HepG2 (cell line): ENCODE measurements around the gene FUT3. TPM values are rescaled to one million over a fixed set of nuclear protein-coding genes. Genes with fewer than 3 reads are reported as not detected.
A peak's percentile ranks its signal among the peaks of the same experiment; 100 is the strongest.

Experiments used
- AHDC1 ChIP-seq: sonication (generic); formaldehyde crosslinking; IDR thresholded peaks from 2 replicates; pipeline ENCODE4 v1.5.1; 2020; ENCODE audit warnings: mild to moderate bottlenecking, missing genetic modification reagents, borderline replicate concordance
- CREB3 ChIP-seq: sonication (generic); formaldehyde crosslinking; IDR thresholded peaks from 2 replicates; pipeline ENCODE4 v1.5.0; 2020; ENCODE audit warnings: missing genetic modification reagents
- GATAD2A ChIP-seq: IDR thresholded peaks from 2 replicates; pipeline ENCODE4 v1.6.1; 2016
- KLF16 ChIP-seq, 2 experiments: sonication (generic) in 1 of 2; formaldehyde crosslinking in 1 of 2; IDR thresholded peaks; 2 replicates each; pipeline versions ENCODE4 v1.6.1 to v1.8.0; 2016 to 2023; ENCODE audit warnings: missing genetic modification reagents in 2 of 2, missing compliant biosample characterization in 1 of 2
- MAX ChIP-seq: IDR thresholded peaks from 2 replicates; pipeline ENCODE4 v1.6.1; 2012; ENCODE audit warnings: inconsistent platforms
- MIER3 ChIP-seq: IDR thresholded peaks from 2 replicates; pipeline ENCODE4 v1.6.1; 2016; ENCODE audit warnings: missing compliant biosample characterization, borderline replicate concordance
- MNT ChIP-seq: fragments of 450-650 bp; IDR thresholded peaks from 2 replicates; pipeline ENCODE4 v1.6.1; 2016
- MXI1 ChIP-seq: IDR thresholded peaks from 3 replicates; pipeline ENCODE4 v1.6.1; 2012; ENCODE audit warnings: low read depth, low read length, inconsistent platforms, borderline replicate concordance
- RCOR2 ChIP-seq: IDR thresholded peaks from 2 replicates; pipeline ENCODE4 v1.6.1; 2016; ENCODE audit warnings: missing biosample characterization, missing genetic modification reagents
- SIN3B ChIP-seq: fragments of 150-350 bp; IDR thresholded peaks from 2 replicates; pipeline ENCODE4 v1.6.1; 2014; ENCODE audit warnings: low read length
- SMAD9 ChIP-seq: sonication (generic); formaldehyde crosslinking; IDR thresholded peaks from 2 replicates; pipeline ENCODE4 v1.5.1; 2020; ENCODE audit warnings: mild to moderate bottlenecking, missing genetic modification reagents
- SP5 ChIP-seq: IDR thresholded peaks from 2 replicates; pipeline ENCODE4 v1.6.1; 2016; ENCODE audit warnings: low read depth, borderline replicate concordance
- TARDBP ChIP-seq: sonication (generic); formaldehyde crosslinking; IDR thresholded peaks from 2 replicates; pipeline ENCODE4 v1.8.0; 2022; ENCODE audit warnings: mild to moderate bottlenecking, missing genetic modification reagents
- UBTF ChIP-seq: sonication (generic); formaldehyde crosslinking; IDR thresholded peaks from 2 replicates; pipeline ENCODE4 v1.4.0; 2020; ENCODE audit warnings: mild to moderate bottlenecking, missing genetic modification reagents
- ZC3H13 ChIP-seq: sonication (generic); formaldehyde crosslinking; IDR thresholded peaks from 2 replicates; pipeline ENCODE4 v1.8.1; 2023; ENCODE audit warnings: mild to moderate bottlenecking, missing genetic modification reagents, moderate library complexity
- ZNF503 ChIP-seq: sonication (generic); formaldehyde crosslinking; IDR thresholded peaks from 2 replicates; pipeline ENCODE4 v1.4.0; 2020; ENCODE audit warnings: missing genetic modification reagents
- ZNF576 ChIP-seq: sonication (generic); formaldehyde crosslinking; IDR thresholded peaks from 2 replicates; pipeline ENCODE4 v1.4.0; 2020; ENCODE audit warnings: mild to moderate bottlenecking, missing genetic modification reagents
- polyA plus RNA-seq, 8 experiments: library from polyadenylated mRNA; depleted of rRNA in 3 of 8; stranded (reverse) in 7 of 8; unstranded in 1 of 8; fragments of >200 nt; fragmentation: Illumina TruSeq in 4 of 8; extraction: Trizol in 4 of 8; gene quantifications; 2 replicates each; pipeline versions ENCODE4 v1.2.1 to v1.2.3, GENCODE V29; 2011 to 2016; ENCODE audit warnings: low read depth in 4 of 8, missing spikeins in 1 of 8, mixed read lengths in 1 of 8; ENCODE audit not compliant: insufficient read depth in 1 of 8
- total RNA-seq, 5 experiments: library from RNA; depleted of rRNA; stranded (reverse); fragments of >200 nt; fragmentation: Illumina TruSeq; extraction: Trizol; gene quantifications; 2 replicates each; pipeline ENCODE4 v1.2.3, GENCODE V29; 2016; ENCODE audit warnings: low read depth in 1 of 5

Gene FUT3
- total and polyA plus RNA-seq, 2 of the 13 experiments (the other 11 are each of a cell fraction or from before 2014, with no cell fraction given), result 0.53 to 1.1 TPM

- no peak for TF ChIP-seq MNT
- no peak for TF ChIP-seq CREB3 (CRISPR knock-in tag)
- TF ChIP-seq SIN3B, result no peak
- TF ChIP-seq ZNF503 (CRISPR knock-in tag), result peak; percentile 89
- TF ChIP-seq ZC3H13, result no peak
- TF ChIP-seq KLF16 (CRISPR knock-in tag; IDR thresholded peaks at IDR 0.05), result peak in 1 of 2 experiments; percentile 79; a peak in 2 of 4 replicates
- peak; percentile 33; the same call in 1 of the 3 replicates for TF ChIP-seq MXI1
- peak; percentile 47; the same call in 1 of the 2 replicates for TF ChIP-seq UBTF (CRISPR knock-in tag)
- TF ChIP-seq MIER3 (CRISPR knock-in tag), result peak; percentile 63; the same call in 1 of the 2 replicates
- no peak for TF ChIP-seq SMAD9 (CRISPR knock-in tag)
- peak; percentile 87 for TF ChIP-seq SP5 (CRISPR knock-in tag)
- TF ChIP-seq AHDC1 (CRISPR knock-in tag), result 0 out of 2 replicates have a peak, but pooled peaks have one; percentile 64
- TF ChIP-seq TARDBP (CRISPR knock-in tag), result peak; percentile 66; the same call in 1 of the 2 replicates
- peak; percentile 80; the same call in 1 of the 2 replicates for TF ChIP-seq MAX
- TF ChIP-seq GATAD2A (CRISPR knock-in tag), result peak; percentile 83
- TF ChIP-seq RCOR2 (CRISPR knock-in tag), result peak; percentile 67; the same call in 1 of the 2 replicates
- no peak for TF ChIP-seq ZNF576
These were observed 29.4 kb upstream of the FUT3 start (continued) for GRCh38 chr19:5880604-5881078.
